PC-3 (cell line): ENCODE data around the gene PRKCE.

Experiments used
- CTCF ChIP-seq: fragments of 300-600 bp; sonication (generic); conservative IDR thresholded peaks from 2 replicates; pipeline ENCODE4 v1.5.1; 2017; ENCODE audit warnings: antibody characterized with exemption, low read depth, mild to moderate bottlenecking, low read length
- EZH2 ChIP-seq: fragments of 300-600 bp; sonication (generic); IDR thresholded peaks from one replicate; pipeline ENCODE4 v1.6.1; 2017; ENCODE audit warnings: antibody characterized with exemption, mild to moderate bottlenecking, low read length; ENCODE audit not compliant: unreplicated experiment
- EZH2phosphoT487 ChIP-seq: fragments of 300-600 bp; sonication (generic); IDR thresholded peaks from 2 replicates; pipeline ENCODE4 v1.6.1; 2018; ENCODE audit warnings: mild to moderate bottlenecking, antibody characterized with exemption, low read length, borderline replicate concordance

- TF ChIP-seq CTCF (no peak), EZH2 (no peak), EZH2phosphoT487 (no peak)
These were observed 390.7 kb downstream of the PRKCE start for GRCh38 chr2:46042207-46042637.
